Measurements from ENCODE around the gene TBK1.

GRCh38 chr12:64500394-64500793, 48.5 kb downstream of the TBK1 start:
- TF ChIP-seq EP300 (IDR thresholded peaks at IDR 0.05) (no peak), POLR2AphosphoS5 (IDR thresholded peaks at IDR 0.05) (no peak)
